ENCODE results near the gene INSC. TPM values are rescaled to one million over a fixed set of nuclear protein-coding genes. Genes with fewer than 3 reads are reported as not detected.

INSC gene
- total and polyA plus RNA-seq, 2 of the 4 experiments (the other 2 are of a cell fraction), result 0.53 to 1.4 TPM

DNA sequence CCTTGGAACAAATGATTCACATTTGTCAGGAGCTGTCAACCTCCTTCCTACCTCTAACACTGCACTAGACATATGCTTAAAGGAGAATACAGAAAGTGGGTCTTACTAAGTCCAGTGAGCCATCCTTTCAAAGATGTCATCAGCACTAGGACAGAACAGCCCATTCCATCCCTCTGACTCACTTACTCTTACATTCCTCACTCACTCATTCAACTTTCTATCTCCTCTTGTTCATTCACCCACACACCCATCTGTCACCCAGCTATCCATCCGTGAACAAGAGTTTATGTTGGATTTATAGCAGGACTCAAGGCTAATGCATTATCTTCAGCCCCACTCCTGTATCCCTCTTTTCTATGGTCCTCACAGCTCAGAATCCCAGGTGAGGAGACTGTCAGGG is 9.1 kb downstream of the INSC start:
- Histone ChIP-seq H2AK9ac (replicated peaks; ENCODE audit: low read depth, low read length, poor library complexity) (no peak overlapping the region), H3K56ac (ENCODE audit: extremely low read depth, insufficient read depth, low read length) (peak overlapping the region; percentile 61; the same call in 1 of the 2 replicates), H3K79me1 (ENCODE audit: low read depth in 1 of 2, low read length in 2 of 2) (peaks cover 0 to 30% of the 10 kb centered on the region in 2 experiments; a peak in 2 of 4 replicates), H4K8ac (ENCODE audit: low read depth in 2 of 2, low read length in 2 of 2) (peak overlapping the region in 1 of 2 experiments; percentile 61; a peak in 1 of 4 replicates), H2BK15ac (ENCODE audit: low read depth, low read length) (peak overlapping the region; percentile 99; the same call in 2 of the 3 replicates), H3K27me3 (ENCODE audit: control insufficient read depth, insufficient read depth, low read length) (no peaks in the 10 kb centered on the region), H4K5ac (ENCODE audit: low read depth, low read length) (no peak overlapping the region; the same call in 1 of the 2 replicates), H3K36me3 (ENCODE audit: control insufficient read depth, insufficient read depth, low read length) (no peaks in the 10 kb centered on the region), H3K9ac (ENCODE audit: low read depth, low read length) (no peak overlapping the region), H2BK120ac (ENCODE audit: low read depth, low read length) (peak overlapping the region; percentile 91), H4K91ac (ENCODE audit: insufficient read depth, low read depth, low read length) (peak overlapping the region; percentile 90), H2BK5ac (ENCODE audit: low read depth, low read length, poor library complexity, severe bottlenecking) (peak overlapping the region; percentile 84), H3K14ac (replicated peaks; ENCODE audit: low read depth, low read length) (peak overlapping the region; percentile 50), H2BK20ac (ENCODE audit: low read depth, low read length) (peak overlapping the region; percentile 94), H3K4me2 (ENCODE audit: low read depth, low read length) (peak overlapping the region; percentile 48; the same call in 1 of the 2 replicates), H3K4me3 (ENCODE audit: insufficient read depth, low read depth, low read length) (no peak overlapping the region), H4K20me1 (ENCODE audit: insufficient read depth, low read length) (no peaks in the 10 kb centered on the region), H2AK5ac (ENCODE audit: low read depth, low read length) (peak overlapping the region; percentile 76), H3K23ac (ENCODE audit: low read depth, low read length) (peak overlapping the region; percentile 44), H2AFZ (replicated peaks; ENCODE audit: low read length, poor library complexity) (peak overlapping the region; percentile 64), H3K9me1 (ENCODE audit: insufficient read depth, low read length) (peaks cover 38% of the 10 kb centered on the region), H3K9me3 (ENCODE audit: control insufficient read depth, insufficient read depth, low read length) (no peaks in the 10 kb centered on the region), H3K18ac (ENCODE audit: low read depth, low read length) (peak overlapping the region; percentile 40; the same call in 1 of the 2 replicates), H3K4ac (ENCODE audit: low read depth, low read length) (peak overlapping the region; percentile 88), H3K4me1 (ENCODE audit: control insufficient read depth, insufficient read depth, low read length) (peaks cover 19% of the 10 kb centered on the region), H3K27ac (ENCODE audit: insufficient read depth, low read length) (no peak overlapping the region; the same call in 1 of the 2 replicates)
- intact Hi-C loops (cut with micrococcal nuclease), result loop anchor here (5.0 kb wide), 1 partner anchor 73 kb away; no protein-coding TSS in a partner anchor
- DNase-seq, result peak; percentile 90
- TF ChIP-seq MAFK (IDR thresholded peaks at IDR 0.05; ENCODE audit: low read depth, low read length) (no peak), CHD1 (IDR thresholded peaks at IDR 0.05; ENCODE audit: low read depth, low read length) (no peak), RFX5 (IDR thresholded peaks at IDR 0.05; ENCODE audit: low read depth, low read length) (no peak), POLR2A (IDR thresholded peaks at IDR 0.05; ENCODE audit: low read depth, low read length) (no peak), RCOR1 (IDR thresholded peaks at IDR 0.05; ENCODE audit: insufficient replicate concordance, low read length) (no peak), RAD21 (IDR thresholded peaks at IDR 0.05; ENCODE audit: low read length) (no peak), CEBPB (IDR thresholded peaks at IDR 0.05; ENCODE audit: low read depth, low read length) (peak; percentile 45; the same call in 1 of the 2 replicates), FOS (IDR thresholded peaks at IDR 0.05; ENCODE audit: low read depth, low read length) (peak; percentile 50; the same call in 1 of the 2 replicates), MXI1 (IDR thresholded peaks at IDR 0.05; ENCODE audit: borderline replicate concordance, low read depth, low read length) (no peak), MAZ (IDR thresholded peaks at IDR 0.05; ENCODE audit: borderline replicate concordance, low read depth, low read length) (no peak), NFE2L2 (IDR thresholded peaks at IDR 0.05; ENCODE audit: low read depth, low read length) (no peak), SMC3 (IDR thresholded peaks at IDR 0.05; ENCODE audit: low read depth, low read length) (no peak), BHLHE40 (IDR thresholded peaks at IDR 0.05; ENCODE audit: low read depth, low read length) (no peak)
- TF ChIP-seq, protein P1, sequence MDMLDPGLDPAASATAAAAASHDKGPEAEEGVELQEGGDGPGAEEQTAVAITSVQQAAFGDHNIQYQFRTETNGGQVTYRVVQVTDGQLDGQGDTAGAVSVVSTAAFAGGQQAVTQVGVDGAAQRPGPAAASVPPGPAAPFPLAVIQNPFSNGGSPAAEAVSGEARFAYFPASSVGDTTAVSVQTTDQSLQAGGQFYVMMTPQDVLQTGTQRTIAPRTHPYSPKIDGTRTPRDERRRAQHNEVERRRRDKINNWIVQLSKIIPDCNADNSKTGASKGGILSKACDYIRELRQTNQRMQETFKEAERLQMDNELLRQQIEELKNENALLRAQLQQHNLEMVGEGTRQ (IDR thresholded peaks at IDR 0.05; ENCODE audit: low read depth, low read length), result no peak
- TF ChIP-seq, protein P2, sequence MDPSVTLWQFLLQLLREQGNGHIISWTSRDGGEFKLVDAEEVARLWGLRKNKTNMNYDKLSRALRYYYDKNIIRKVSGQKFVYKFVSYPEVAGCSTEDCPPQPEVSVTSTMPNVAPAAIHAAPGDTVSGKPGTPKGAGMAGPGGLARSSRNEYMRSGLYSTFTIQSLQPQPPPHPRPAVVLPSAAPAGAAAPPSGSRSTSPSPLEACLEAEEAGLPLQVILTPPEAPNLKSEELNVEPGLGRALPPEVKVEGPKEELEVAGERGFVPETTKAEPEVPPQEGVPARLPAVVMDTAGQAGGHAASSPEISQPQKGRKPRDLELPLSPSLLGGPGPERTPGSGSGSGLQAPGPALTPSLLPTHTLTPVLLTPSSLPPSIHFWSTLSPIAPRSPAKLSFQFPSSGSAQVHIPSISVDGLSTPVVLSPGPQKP (IDR thresholded peaks at IDR 0.05; ENCODE audit: borderline replicate concordance, low read depth, low read length), result no peak
- no CpG with 5 or more reads among the region's 1 CpG for WGBS, 2 experiments (ENCODE audit: extremely low coverage in 2 of 2, insufficient read length in 1 of 2)
- BruUV-seq (replicated peaks), result no TSS peak
- in situ Hi-C loops (cut with MboI; ENCODE audit: low sequenced_read_pairs), result no loop called here
- peak; percentile 69 for ATAC-seq (ENCODE audit: low read depth)
- CTCF ChIA-PET, result interaction anchor here (0.6 kb wide), 2 partner anchors 80 to 591 kb away, joined by 3 to 5 read pairs; no protein-coding TSS in a partner anchor
- POLR2A ChIA-PET (ENCODE audit: unreplicated experiment), result interaction anchor here (1.1 kb wide), 1 partner anchor 76 kb away, joined by 4 read pairs; no protein-coding TSS in a partner anchor
- dilution Hi-C loops (cut with HindIII; ENCODE audit: low sequenced_read_pairs, unreplicated experiment), result no loop called here
